Measurements from ENCODE around the gene GHRL. TPM values are rescaled to one million over a fixed set of nuclear protein-coding genes. Genes with fewer than 3 reads are reported as not detected.

GHRL gene
- total RNA-seq, 1 experiment from 2014 or later, result not detected

GRCh38 chr3:10260211-10260701 is 32.5 kb downstream of the GHRL start:
- Histone ChIP-seq H3K4me1 (no peaks in the 10 kb centered on the region), H3K27me3 (replicated peaks; ENCODE audit: control insufficient read depth, insufficient read depth, low read length) (no peaks in the 10 kb centered on the region), H3K9me3 (no peaks in the 10 kb centered on the region), H3K36me3 (ENCODE audit: control insufficient read depth, insufficient read depth, low read length) (no peaks in the 10 kb centered on the region), H3K4me3 (ENCODE audit: low read depth, low read length) (no peak overlapping the region)
- no peak overlapping the region for H3K4me3 Mint-ChIP-seq (ENCODE audit: unreplicated experiment)
- peaks cover 10% of the 10 kb centered on the region for H3K4me1 Mint-ChIP-seq (ENCODE audit: low read depth, unreplicated experiment)
- H3K27me3 Mint-ChIP-seq (ENCODE audit: insufficient read depth, unreplicated experiment), result no peaks in the 10 kb centered on the region
- no peak for DNase-seq
- intact Hi-C loops (cut with micrococcal nuclease; ENCODE audit: unreplicated experiment), result no loop called here
- ChIA-PET POLR2A (no interaction called here), CTCF (no interaction called here)
- TF ChIP-seq CTCF (IDR thresholded peaks at IDR 0.05; ENCODE audit: insufficient read depth in 1 of 2, low read depth in 1 of 2, low read length in 1 of 2, severe bottlenecking in 1 of 2, unreplicated experiment in 1 of 2), result no peak
- peaks cover 80% of the 10 kb centered on the region for H3K36me3 Mint-ChIP-seq (ENCODE audit: insufficient read depth, unreplicated experiment)
- no TSS peak for BruUV-seq (replicated peaks)
- no peak overlapping the region for H3K27ac Mint-ChIP-seq (ENCODE audit: unreplicated experiment)
- H3K9me3 Mint-ChIP-seq (ENCODE audit: unreplicated experiment), result no peaks in the 10 kb centered on the region

- Histone ChIP-seq H3K4me3 (ENCODE audit: low read depth, low read length) (no peak overlapping the region), H3K9me3 (no peaks in the 10 kb centered on the region), H3K36me3 (ENCODE audit: control insufficient read depth, insufficient read depth, low read length) (no peaks in the 10 kb centered on the region), H3K27me3 (replicated peaks; ENCODE audit: control insufficient read depth, insufficient read depth, low read length) (no peaks in the 10 kb centered on the region), H3K4me1 (no peaks in the 10 kb centered on the region)
- BruUV-seq (replicated peaks), result no TSS peak
- no peak for DNase-seq
- POLR2A ChIA-PET, result no interaction called here
- intact Hi-C loops (cut with micrococcal nuclease; ENCODE audit: unreplicated experiment), result no loop called here
- CTCF ChIA-PET, result no interaction called here
- Mint-ChIP-seq H3K27ac (ENCODE audit: unreplicated experiment) (no peak overlapping the region), H3K9me3 (ENCODE audit: unreplicated experiment) (no peaks in the 10 kb centered on the region), H3K4me3 (ENCODE audit: unreplicated experiment) (no peak overlapping the region), H3K4me1 (ENCODE audit: low read depth, unreplicated experiment) (peaks cover 10% of the 10 kb centered on the region), H3K36me3 (ENCODE audit: insufficient read depth, unreplicated experiment) (peaks cover 76% of the 10 kb centered on the region), H3K27me3 (ENCODE audit: insufficient read depth, unreplicated experiment) (no peaks in the 10 kb centered on the region)
- no peak for TF ChIP-seq CTCF (IDR thresholded peaks at IDR 0.05; ENCODE audit: insufficient read depth in 1 of 2, low read depth in 1 of 2, low read length in 1 of 2, severe bottlenecking in 1 of 2, unreplicated experiment in 1 of 2)
Measured at GRCh38 chr3:10259798-10260197, 32.9 kb downstream of the GHRL start.

GRCh38 chr3:10259036-10259435 is 33.7 kb downstream of the GHRL start:
- Histone ChIP-seq H3K36me3 (ENCODE audit: control insufficient read depth, insufficient read depth, low read length) (no peaks in the 10 kb centered on the region; the same call in 1 of the 2 replicates), H3K9me3 (no peaks in the 10 kb centered on the region), H3K4me3 (ENCODE audit: low read depth, low read length) (no peak overlapping the region), H3K4me1 (no peaks in the 10 kb centered on the region), H3K27me3 (replicated peaks; ENCODE audit: control insufficient read depth, insufficient read depth, low read length) (no peaks in the 10 kb centered on the region)
- CTCF ChIA-PET, result no interaction called here
- H3K27me3 Mint-ChIP-seq (ENCODE audit: insufficient read depth, unreplicated experiment), result no peaks in the 10 kb centered on the region
- H3K4me3 Mint-ChIP-seq (ENCODE audit: unreplicated experiment), result no peak overlapping the region
- H3K9me3 Mint-ChIP-seq (ENCODE audit: unreplicated experiment), result no peaks in the 10 kb centered on the region
- H3K36me3 Mint-ChIP-seq (ENCODE audit: insufficient read depth, unreplicated experiment), result peaks cover 76% of the 10 kb centered on the region
- BruUV-seq (replicated peaks), result no TSS peak
- peaks cover 15% of the 10 kb centered on the region for H3K4me1 Mint-ChIP-seq (ENCODE audit: low read depth, unreplicated experiment)
- DNase-seq, result no peak
- H3K27ac Mint-ChIP-seq (ENCODE audit: unreplicated experiment), result no peak overlapping the region
- POLR2A ChIA-PET, result no interaction called here
- TF ChIP-seq CTCF (IDR thresholded peaks at IDR 0.05; ENCODE audit: insufficient read depth in 1 of 2, low read depth in 1 of 2, low read length in 1 of 2, severe bottlenecking in 1 of 2, unreplicated experiment in 1 of 2), result no peak
- intact Hi-C loops (cut with micrococcal nuclease; ENCODE audit: unreplicated experiment), result no loop called here

All from Caco-2 (cell line).